Neural cell (in vitro differentiated cells): ENCODE results near the gene SPRYD4. TPM values are rescaled to one million over a fixed set of nuclear protein-coding genes. Genes with fewer than 3 reads are reported as not detected.
A peak's percentile ranks its signal among the peaks of the same experiment; 100 is the strongest.

ENCODE experiments used
- H2AFZ ChIP-seq: fragments of 200-600, 300-800 bp; sonication (generic), shearing (Covaris generic); 2 replicates; pipeline ENCODE4 v1.6.0; 2014; ENCODE audit warnings: low read depth, mild to moderate bottlenecking, antibody characterized with exemption, low read length, moderate library complexity
- H3F3A ChIP-seq: fragments of 200-600 bp; shearing (Covaris generic); 2 replicates; pipeline ENCODE4 v1.6.1; 2016; ENCODE audit warnings: mild to moderate bottlenecking, moderate library complexity, mixed read lengths, antibody characterized with exemption, low read length; ENCODE audit not compliant: insufficient read depth, poor library complexity, severe bottlenecking
- H3K27ac ChIP-seq: fragments of 200-600, 300-800 bp; sonication (generic), shearing (Covaris generic); 2 replicates; pipeline ENCODE4 v1.5.1; 2014; ENCODE audit warnings: mild to moderate bottlenecking, low read length, moderate library complexity
- H3K27me3 ChIP-seq: fragments of 300-800, 200-600 bp; sonication (generic), shearing (Covaris generic); 2 replicates; pipeline ENCODE4 v1.6.0; 2014; ENCODE audit warnings: mild to moderate bottlenecking, low read depth, low read length, moderate library complexity; ENCODE audit not compliant: insufficient read depth
- H3K36me3 ChIP-seq: fragments of 300-800, 200-600 bp; sonication (generic), shearing (Covaris generic); 2 replicates; pipeline ENCODE4 v1.5.1; 2014; ENCODE audit warnings: mild to moderate bottlenecking, antibody characterized with exemption, low read length, moderate library complexity; ENCODE audit not compliant: insufficient read depth
- H3K4me2 ChIP-seq: fragments of 300-800, 200-600 bp; sonication (generic), shearing (Covaris generic); 2 replicates; pipeline ENCODE4 v1.6.0; 2014; ENCODE audit warnings: mild to moderate bottlenecking, low read length
- H3K4me3 ChIP-seq: fragments of 300-800, 200-600 bp; sonication (generic), shearing (Covaris generic); 2 replicates; pipeline ENCODE4 v1.5.1; 2014; ENCODE audit warnings: mild to moderate bottlenecking, low read length, moderate library complexity
- H3K79me2 ChIP-seq: fragments of 200-600 bp; shearing (Covaris generic); replicated peaks from 2 replicates; pipeline ENCODE4 v1.6.0; 2014; ENCODE audit warnings: mild to moderate bottlenecking, low read length, moderate library complexity; ENCODE audit not compliant: insufficient read depth
- H3K9ac ChIP-seq: fragments of 300-800, 200-600 bp; sonication (generic), shearing (Covaris generic); 2 replicates; pipeline ENCODE4 v1.6.1; 2016; ENCODE audit warnings: mild to moderate bottlenecking, low read length, mixed read lengths
- H3K9me2 ChIP-seq: fragments of 200-600 bp; shearing (Covaris generic); 2 replicates; pipeline ENCODE4 v1.6.1; 2016; ENCODE audit warnings: mild to moderate bottlenecking, low read length, mixed read lengths; ENCODE audit not compliant: insufficient read depth
- H3K9me3 ChIP-seq: fragments of 200-600, 300-800 bp; sonication (generic), shearing (Covaris generic); 2 replicates; pipeline ENCODE4 v1.6.1; 2016; ENCODE audit warnings: mild to moderate bottlenecking, mixed run types, low read length, moderate library complexity, mixed read lengths
- H4K20me1 ChIP-seq: fragments of 200-600 bp; shearing (Covaris generic); 2 replicates; pipeline ENCODE4 v1.6.1; 2016; ENCODE audit warnings: mild to moderate bottlenecking, mixed run types; ENCODE audit not compliant: insufficient read depth
- EP300 ChIP-seq: fragments of 450-650 bp; conservative IDR thresholded peaks from 2 replicates; pipeline ENCODE4 v1.6.1; 2014; ENCODE audit warnings: antibody characterized with exemption, mild to moderate bottlenecking, moderate library complexity; ENCODE audit not compliant: poor library complexity, severe bottlenecking
- EZH2 ChIP-seq: fragments of 200-600, 300-800 bp; shearing (Covaris generic), sonication (generic); IDR thresholded peaks from 2 replicates; pipeline ENCODE4 v1.6.1; 2014; ENCODE audit warnings: antibody characterized with exemption, low read length, borderline replicate concordance, mild to moderate bottlenecking; ENCODE audit not compliant: insufficient read depth, poor library complexity, severe bottlenecking
- MXI1 ChIP-seq: fragments of 450-650 bp; conservative IDR thresholded peaks from 2 replicates; pipeline ENCODE4 v1.6.1; 2014; ENCODE audit warnings: antibody characterized with exemption, mild to moderate bottlenecking; ENCODE audit not compliant: poor library complexity, severe bottlenecking
- POLR2AphosphoS5 ChIP-seq: IDR thresholded peaks from 2 replicates; pipeline ENCODE4 v1.6.1; 2012
- RAD21 ChIP-seq: fragments of 450-650 bp; conservative IDR thresholded peaks from 2 replicates; pipeline ENCODE4 v1.6.1; 2014; ENCODE audit warnings: antibody characterized with exemption, mild to moderate bottlenecking, moderate library complexity
- SMC3 ChIP-seq: fragments of 450-650 bp; conservative IDR thresholded peaks from 2 replicates; pipeline ENCODE4 v1.6.1; 2014; ENCODE audit warnings: antibody characterized with exemption, mild to moderate bottlenecking, moderate library complexity; ENCODE audit not compliant: poor library complexity
- TAF1 ChIP-seq: IDR thresholded peaks from 2 replicates; pipeline ENCODE4 v1.6.1; 2012; ENCODE audit warnings: low read depth
- polyA plus RNA-seq: library from polyadenylated mRNA; depleted of rRNA; stranded (reverse); fragments of >200 nt; gene quantifications from 2 replicates; pipeline ENCODE4 v1.2.3, GENCODE V29; 2014
- TF ChIP-seq, protein P1 (sequence below): fragments of 450-650 bp; IDR thresholded peaks from 2 replicates; pipeline ENCODE4 v1.5.1; 2014; ENCODE audit warnings: antibody characterized with exemption, mild to moderate bottlenecking, moderate library complexity; ENCODE audit not compliant: poor library complexity, severe bottlenecking
- TF ChIP-seq, protein P2 (sequence below): IDR thresholded peaks from 2 replicates; pipeline ENCODE4 v1.6.1; 2012; ENCODE audit warnings: borderline replicate concordance

The SPRYD4 gene
- polyA plus RNA-seq, 1 donor from 2014 or later: 1.8 TPM

DNA sequence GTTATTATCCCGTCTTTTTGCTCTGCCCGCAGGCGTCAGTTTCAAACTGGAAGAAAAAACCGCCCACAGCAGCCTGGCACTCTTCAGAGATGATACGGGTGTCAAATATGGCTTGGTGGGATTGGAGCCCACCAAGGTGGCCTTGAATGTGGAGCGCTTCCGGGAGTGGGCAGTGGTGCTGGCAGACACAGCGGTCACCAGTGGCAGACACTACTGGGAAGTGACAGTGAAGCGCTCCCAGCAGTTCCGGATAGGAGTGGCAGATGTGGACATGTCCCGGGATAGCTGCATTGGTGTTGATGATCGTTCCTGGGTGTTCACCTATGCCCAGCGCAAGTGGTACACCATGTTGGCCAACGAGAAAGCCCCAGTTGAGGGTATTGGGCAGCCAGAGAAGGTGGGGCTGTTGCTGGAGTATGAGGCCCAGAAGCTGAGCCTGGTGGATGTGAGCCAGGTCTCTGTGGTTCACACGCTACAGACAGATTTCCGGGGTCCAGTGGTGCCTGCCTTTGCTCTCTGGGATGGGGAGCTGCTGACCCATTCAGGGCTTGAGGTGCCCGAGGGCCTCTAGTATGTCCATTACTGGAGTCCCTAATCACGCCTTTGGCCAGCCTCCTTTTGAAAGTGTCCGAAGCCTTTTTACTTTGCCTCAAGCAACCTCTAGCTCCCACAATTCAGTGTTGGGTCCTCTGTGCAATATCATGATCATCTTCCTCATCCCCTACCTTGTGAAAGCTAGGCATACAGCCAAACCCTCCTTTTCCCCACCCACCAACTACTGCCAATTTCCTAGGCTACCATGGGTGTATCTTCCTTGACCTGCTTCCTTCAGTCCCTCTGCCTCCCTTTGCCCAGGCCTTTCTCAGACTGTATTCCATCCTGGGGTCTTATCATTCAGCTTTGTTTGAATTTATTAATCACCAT, 891 bp downstream of the SPRYD4 start:
- Histone ChIP-seq H3K79me2 (peaks cover 14% of the 10 kb centered on the region), H3K4me3 (peak overlapping the region; percentile 77), H3K27me3 (no peaks in the 10 kb centered on the region), H3K4me2 (peak overlapping the region; percentile 60), H4K20me1 (no peaks in the 10 kb centered on the region), H3K36me3 (peaks cover 3% of the 10 kb centered on the region), H3K9me3 (no peaks in the 10 kb centered on the region), H3K9me2 (no peaks in the 10 kb centered on the region), H3F3A (no peaks in the 10 kb centered on the region), H2AFZ (peak overlapping the region; percentile 96), H3K27ac (peak overlapping the region; percentile 85), H3K9ac (peak overlapping the region; percentile 87)
- TF ChIP-seq SMC3 (no peak), POLR2AphosphoS5 (no peak), TAF1 (no peak)

DNA sequence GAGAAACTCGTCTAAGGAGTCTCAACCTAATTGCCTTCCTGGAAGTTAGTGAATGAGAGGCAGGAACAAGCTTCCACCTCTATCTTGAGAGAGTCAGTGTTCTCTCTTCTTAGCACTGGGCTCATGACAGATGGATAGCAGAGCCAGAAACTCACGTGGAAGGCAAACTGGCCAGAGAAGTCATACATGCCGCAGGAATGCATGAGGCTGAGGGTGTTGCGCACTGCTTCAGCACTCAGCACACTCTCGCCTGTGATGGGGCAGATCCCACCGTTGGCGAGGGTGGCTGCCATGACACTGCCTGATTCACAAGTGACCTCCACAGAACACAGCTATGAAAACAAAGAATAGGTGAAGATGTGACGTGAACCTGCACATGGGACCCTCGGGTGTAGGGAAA, 6.0 kb downstream of the SPRYD4 start:
- Histone ChIP-seq H3K27ac (no peak overlapping the region), H3F3A (no peaks in the 10 kb centered on the region), H4K20me1 (no peaks in the 10 kb centered on the region), H3K36me3 (peaks cover 3% of the 10 kb centered on the region), H3K9me3 (no peaks in the 10 kb centered on the region), H3K9ac (no peak overlapping the region), H3K4me3 (no peak overlapping the region), H3K9me2 (no peaks in the 10 kb centered on the region), H3K4me2 (no peak overlapping the region), H3K27me3 (no peaks in the 10 kb centered on the region), H2AFZ (no peak overlapping the region), H3K79me2 (peaks cover 4% of the 10 kb centered on the region)
- no peak for TF ChIP-seq EP300
- TF ChIP-seq, protein P1, sequence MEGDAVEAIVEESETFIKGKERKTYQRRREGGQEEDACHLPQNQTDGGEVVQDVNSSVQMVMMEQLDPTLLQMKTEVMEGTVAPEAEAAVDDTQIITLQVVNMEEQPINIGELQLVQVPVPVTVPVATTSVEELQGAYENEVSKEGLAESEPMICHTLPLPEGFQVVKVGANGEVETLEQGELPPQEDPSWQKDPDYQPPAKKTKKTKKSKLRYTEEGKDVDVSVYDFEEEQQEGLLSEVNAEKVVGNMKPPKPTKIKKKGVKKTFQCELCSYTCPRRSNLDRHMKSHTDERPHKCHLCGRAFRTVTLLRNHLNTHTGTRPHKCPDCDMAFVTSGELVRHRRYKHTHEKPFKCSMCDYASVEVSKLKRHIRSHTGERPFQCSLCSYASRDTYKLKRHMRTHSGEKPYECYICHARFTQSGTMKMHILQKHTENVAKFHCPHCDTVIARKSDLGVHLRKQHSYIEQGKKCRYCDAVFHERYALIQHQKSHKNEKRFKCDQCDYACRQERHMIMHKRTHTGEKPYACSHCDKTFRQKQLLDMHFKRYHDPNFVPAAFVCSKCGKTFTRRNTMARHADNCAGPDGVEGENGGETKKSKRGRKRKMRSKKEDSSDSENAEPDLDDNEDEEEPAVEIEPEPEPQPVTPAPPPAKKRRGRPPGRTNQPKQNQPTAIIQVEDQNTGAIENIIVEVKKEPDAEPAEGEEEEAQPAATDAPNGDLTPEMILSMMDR: no peak
- TF ChIP-seq POLR2AphosphoS5: no peak
- TF ChIP-seq MXI1: no peak
- TF ChIP-seq TAF1: no peak
- no peak for TF ChIP-seq RAD21
- TF ChIP-seq SMC3: no peak
- TF ChIP-seq, protein P2, sequence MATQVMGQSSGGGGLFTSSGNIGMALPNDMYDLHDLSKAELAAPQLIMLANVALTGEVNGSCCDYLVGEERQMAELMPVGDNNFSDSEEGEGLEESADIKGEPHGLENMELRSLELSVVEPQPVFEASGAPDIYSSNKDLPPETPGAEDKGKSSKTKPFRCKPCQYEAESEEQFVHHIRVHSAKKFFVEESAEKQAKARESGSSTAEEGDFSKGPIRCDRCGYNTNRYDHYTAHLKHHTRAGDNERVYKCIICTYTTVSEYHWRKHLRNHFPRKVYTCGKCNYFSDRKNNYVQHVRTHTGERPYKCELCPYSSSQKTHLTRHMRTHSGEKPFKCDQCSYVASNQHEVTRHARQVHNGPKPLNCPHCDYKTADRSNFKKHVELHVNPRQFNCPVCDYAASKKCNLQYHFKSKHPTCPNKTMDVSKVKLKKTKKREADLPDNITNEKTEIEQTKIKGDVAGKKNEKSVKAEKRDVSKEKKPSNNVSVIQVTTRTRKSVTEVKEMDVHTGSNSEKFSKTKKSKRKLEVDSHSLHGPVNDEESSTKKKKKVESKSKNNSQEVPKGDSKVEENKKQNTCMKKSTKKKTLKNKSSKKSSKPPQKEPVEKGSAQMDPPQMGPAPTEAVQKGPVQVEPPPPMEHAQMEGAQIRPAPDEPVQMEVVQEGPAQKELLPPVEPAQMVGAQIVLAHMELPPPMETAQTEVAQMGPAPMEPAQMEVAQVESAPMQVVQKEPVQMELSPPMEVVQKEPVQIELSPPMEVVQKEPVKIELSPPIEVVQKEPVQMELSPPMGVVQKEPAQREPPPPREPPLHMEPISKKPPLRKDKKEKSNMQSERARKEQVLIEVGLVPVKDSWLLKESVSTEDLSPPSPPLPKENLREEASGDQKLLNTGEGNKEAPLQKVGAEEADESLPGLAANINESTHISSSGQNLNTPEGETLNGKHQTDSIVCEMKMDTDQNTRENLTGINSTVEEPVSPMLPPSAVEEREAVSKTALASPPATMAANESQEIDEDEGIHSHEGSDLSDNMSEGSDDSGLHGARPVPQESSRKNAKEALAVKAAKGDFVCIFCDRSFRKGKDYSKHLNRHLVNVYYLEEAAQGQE: no peak
- TF ChIP-seq EZH2: no peak
